GM19023 (cell line): ENCODE data around the gene MYOZ1.

ENCODE experiments used
- ATAC-seq: cut with Tn5 transposase; IDR thresholded peaks from one replicate; pipeline ENCODE4 v1.9.1; 2021; ENCODE audit warnings: mild to moderate bottlenecking, moderate library complexity; ENCODE audit not compliant: unreplicated experiment

Gene MYOZ1

GRCh38 chr10:73601486-73601921 is 39.8 kb downstream of the MYOZ1 start:
- no peak for ATAC-seq

- no peak for ATAC-seq
These were observed 43.9 kb downstream of the MYOZ1 start for GRCh38 chr10:73597346-73597745.

GRCh38 chr10:73593812-73594211 is 47.5 kb downstream of the MYOZ1 start:
- no peak for ATAC-seq

- no peak for ATAC-seq
These were observed 48.2 kb downstream of the MYOZ1 start for GRCh38 chr10:73593110-73593509.

- ATAC-seq = no peak
These were observed 49.2 kb downstream of the MYOZ1 start for GRCh38 chr10:73591935-73592699.

- no peak for ATAC-seq
These were observed 50.1 kb downstream of the MYOZ1 start, which contains the start of gene USP54 for GRCh38 chr10:73590881-73591799. TSS of gene USP54 (minus strand) at chr10:73591342. CDS start at chr10:73575658, 15,684 bp downstream.

DNA sequence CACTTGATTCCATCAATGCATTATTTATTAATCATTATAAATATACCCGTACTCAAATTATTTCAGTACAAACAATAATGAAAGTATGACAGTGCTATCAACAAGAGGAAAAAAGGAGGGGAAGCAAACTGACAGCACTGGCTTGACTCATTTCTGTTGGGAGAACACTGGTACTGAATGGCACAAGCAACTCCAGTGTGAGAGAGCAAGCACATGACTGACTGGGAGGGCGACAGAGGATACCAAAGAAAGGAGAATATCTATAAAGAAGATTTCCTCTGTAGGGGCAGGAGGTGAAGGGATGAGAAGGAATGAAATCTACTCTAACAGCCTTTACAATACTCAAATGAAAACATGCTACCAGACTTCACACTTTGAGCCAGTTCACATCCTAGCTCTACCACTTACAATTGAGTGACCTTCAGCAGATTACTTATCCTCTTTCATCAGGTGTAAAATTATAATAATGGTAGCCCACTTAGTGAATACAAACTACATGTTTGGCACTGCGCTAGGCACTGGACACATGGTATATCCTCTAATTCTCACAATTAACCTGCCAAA is 51.6 kb downstream of the MYOZ1 start:
- ATAC-seq = no peak

DNA sequence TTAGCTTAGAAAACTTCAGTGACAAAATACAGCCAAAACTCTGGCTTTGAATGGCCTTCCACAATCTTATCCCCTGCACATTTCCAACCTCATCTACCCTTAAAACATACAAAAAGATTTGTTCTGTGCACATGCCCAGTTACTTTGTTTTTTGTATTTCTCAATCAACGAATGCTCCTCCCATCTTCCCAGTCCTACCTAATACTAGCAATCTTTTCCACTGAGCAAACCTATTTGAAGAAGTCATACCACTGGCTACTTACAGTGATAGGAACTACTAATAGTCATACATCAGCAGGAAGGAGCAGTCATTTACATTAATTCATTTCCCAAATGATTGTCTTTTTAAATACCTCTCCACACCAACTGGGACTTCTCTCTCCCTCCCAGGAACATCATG is 52.6 kb downstream of the MYOZ1 start:
- no peak for ATAC-seq

GRCh38 chr10:73586583-73586984 is 54.7 kb downstream of the MYOZ1 start:
- no peak for ATAC-seq

DNA sequence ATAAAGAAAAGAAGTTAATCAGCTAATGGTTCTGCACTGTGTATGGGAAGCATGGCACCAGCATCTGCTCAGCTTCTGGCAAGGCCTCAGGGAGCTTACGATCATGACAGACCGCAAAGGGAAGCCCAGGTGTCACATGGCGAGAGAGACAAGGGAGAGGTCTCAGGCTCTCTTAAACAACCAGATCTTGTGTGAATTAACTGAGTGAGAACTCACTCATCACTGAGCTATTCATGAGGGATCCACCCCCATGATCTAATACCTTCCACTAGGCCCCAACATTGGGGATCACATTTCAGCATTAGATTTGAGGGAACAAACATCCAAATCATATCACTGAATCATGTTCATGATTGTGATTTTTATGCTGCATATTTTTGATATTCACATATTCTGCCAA is 55.9 kb downstream of the MYOZ1 start:
- ATAC-seq = no peak

GRCh38 chr10:73584737-73585136 is 56.5 kb downstream of the MYOZ1 start:
- ATAC-seq = no peak

DNA sequence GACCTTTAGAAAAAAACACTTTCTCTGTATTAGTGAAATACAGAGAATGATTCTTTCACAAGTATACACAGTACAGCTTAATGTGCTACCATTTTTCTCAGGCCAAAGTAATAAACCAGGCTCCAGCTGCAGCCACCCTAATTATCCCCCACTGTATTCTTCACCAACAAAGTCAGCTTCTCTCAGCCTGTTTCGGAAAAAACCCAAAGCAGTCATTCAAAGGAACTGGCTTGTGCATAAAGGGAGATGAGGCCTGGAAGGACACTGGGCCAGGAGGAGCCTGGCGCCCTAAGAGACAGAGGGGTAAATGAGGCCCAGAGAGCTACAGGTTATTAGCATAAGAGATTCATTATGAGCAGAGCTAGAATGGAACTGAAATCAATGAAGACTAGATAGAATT is 59.4 kb downstream of the MYOZ1 start:
- ATAC-seq = no peak
